GM23338 (cell line): ENCODE measurements around the gene FAT4. TPM values are rescaled to one million over a fixed set of nuclear protein-coding genes. Genes with fewer than 3 reads are reported as not detected.

ENCODE experiments used
- EZH2 ChIP-seq: fragments of 200-600 bp; sonication (generic); IDR thresholded peaks from one replicate; pipeline ENCODE4 v1.8.0; 2017; ENCODE audit warnings: antibody characterized with exemption, mild to moderate bottlenecking, low read depth; ENCODE audit not compliant: unreplicated experiment
- EZH2phosphoT487 ChIP-seq: fragments of 200-600 bp; sonication (generic); IDR thresholded peaks from one replicate; pipeline ENCODE4 v1.8.1; 2018; ENCODE audit warnings: antibody characterized with exemption; ENCODE audit not compliant: unreplicated experiment
- JUNB ChIP-seq: IDR thresholded peaks from one replicate; pipeline ENCODE4 v1.6.1; 2016; ENCODE audit warnings: antibody characterized with exemption; ENCODE audit not compliant: unreplicated experiment
- REST ChIP-seq: IDR thresholded peaks from one replicate; pipeline ENCODE4 v1.6.1; 2018; ENCODE audit warnings: antibody characterized with exemption; ENCODE audit not compliant: unreplicated experiment
- STAT1 ChIP-seq: IDR thresholded peaks from one replicate; pipeline ENCODE4 v1.6.1; 2016; ENCODE audit warnings: antibody characterized with exemption; ENCODE audit not compliant: unreplicated experiment
- ZNF114 ChIP-seq: fragments of 250-450 bp; sonication (Bioruptor Pico); IDR thresholded peaks from 2 replicates; pipeline ENCODE4 v1.5.0; 2020; ENCODE audit warnings: mild to moderate bottlenecking, moderate library complexity
- ZNF331 ChIP-seq: fragments of 250-450 bp; sonication (Bioruptor Pico); IDR thresholded peaks from 2 replicates; pipeline ENCODE4 v1.5.0; 2020; ENCODE audit warnings: low read depth, mild to moderate bottlenecking, moderate library complexity
- ZNF462 ChIP-seq: fragments of 250-450 bp; sonication (Bioruptor Pico); IDR thresholded peaks from 2 replicates; pipeline ENCODE4 v1.5.0; 2020; ENCODE audit warnings: mild to moderate bottlenecking, moderate library complexity
- polyA plus RNA-seq: library from polyadenylated mRNA; unstranded; fragments of >200 nt; fragmentation: Nextera tagmentation; extraction: Ambion mirVana; gene quantifications from 2 replicates; pipeline ENCODE4 v1.2.1, GENCODE V29; 2016
- total RNA-seq: library from RNA; depleted of rRNA; stranded (reverse); fragments of >200 nt; shearing (Covaris generic); gene quantifications from 2 replicates; pipeline ENCODE4 v1.2.3, GENCODE V29; 2014

FAT4 gene
- total and polyA plus RNA-seq, 2 experiments from 2014 or later: 0.53 to 6.8 TPM

GRCh38 chr4:125353131-125353530 lies 38.4 kb downstream of the FAT4 start (continued):
- TF ChIP-seq ZNF462 (CRISPR knock-in tag) (no peak), JUNB (no peak), EZH2 (no peak), ZNF331 (CRISPR knock-in tag) (no peak), EZH2phosphoT487 (no peak), ZNF114 (no peak), REST (no peak), STAT1 (no peak)
